Measurements from ENCODE around the gene SPECC1L.
"Not testable (repeated sequence)": the region's sequence is repeated elsewhere in the genome, so short reads cannot be mapped to it uniquely, and the experiment has no call there.

The SPECC1L gene

DNA sequence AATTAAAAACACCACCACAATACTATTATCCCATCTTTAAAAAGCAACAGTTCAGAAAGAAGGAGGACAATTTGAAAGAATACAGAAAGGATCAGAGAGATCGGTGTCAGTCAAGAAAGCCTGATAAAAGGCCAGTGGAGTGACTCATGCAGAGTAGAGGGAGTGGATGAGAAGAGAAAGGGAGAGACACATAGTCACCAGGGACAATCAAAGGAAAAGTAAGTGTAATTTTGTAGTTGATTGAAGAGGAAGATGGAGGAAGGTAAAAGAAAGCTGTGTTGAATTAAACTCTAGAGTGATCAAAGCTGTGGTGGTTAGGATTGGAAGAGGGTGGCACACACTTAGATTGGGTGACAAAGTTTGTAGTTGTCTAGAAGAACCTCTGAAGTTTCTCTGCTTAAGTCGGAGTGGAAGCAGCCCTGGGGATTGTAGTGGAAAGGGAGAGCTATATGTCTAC, 14.1 kb downstream of the SPECC1L start:
- TF ChIP-seq, protein P1, sequence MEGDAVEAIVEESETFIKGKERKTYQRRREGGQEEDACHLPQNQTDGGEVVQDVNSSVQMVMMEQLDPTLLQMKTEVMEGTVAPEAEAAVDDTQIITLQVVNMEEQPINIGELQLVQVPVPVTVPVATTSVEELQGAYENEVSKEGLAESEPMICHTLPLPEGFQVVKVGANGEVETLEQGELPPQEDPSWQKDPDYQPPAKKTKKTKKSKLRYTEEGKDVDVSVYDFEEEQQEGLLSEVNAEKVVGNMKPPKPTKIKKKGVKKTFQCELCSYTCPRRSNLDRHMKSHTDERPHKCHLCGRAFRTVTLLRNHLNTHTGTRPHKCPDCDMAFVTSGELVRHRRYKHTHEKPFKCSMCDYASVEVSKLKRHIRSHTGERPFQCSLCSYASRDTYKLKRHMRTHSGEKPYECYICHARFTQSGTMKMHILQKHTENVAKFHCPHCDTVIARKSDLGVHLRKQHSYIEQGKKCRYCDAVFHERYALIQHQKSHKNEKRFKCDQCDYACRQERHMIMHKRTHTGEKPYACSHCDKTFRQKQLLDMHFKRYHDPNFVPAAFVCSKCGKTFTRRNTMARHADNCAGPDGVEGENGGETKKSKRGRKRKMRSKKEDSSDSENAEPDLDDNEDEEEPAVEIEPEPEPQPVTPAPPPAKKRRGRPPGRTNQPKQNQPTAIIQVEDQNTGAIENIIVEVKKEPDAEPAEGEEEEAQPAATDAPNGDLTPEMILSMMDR (IDR thresholded peaks at IDR 0.05; ENCODE audit: insufficient read depth, low read length, missing control alignments), result no peak
- POLR2A ChIA-PET, result no interaction called here
- CTCF ChIA-PET, result interaction anchor here (1.4 to 1.6 kb wide), 2 partner anchors 11 to 241 kb away, joined by 4 read pairs; no protein-coding TSS in a partner anchor
- H3K4me3 ChIP-seq (ENCODE audit: low read depth, low read length), result peak overlapping the region; percentile 3
- DNase-seq (ENCODE audit: low read depth, low spot score), result no peak

DNA sequence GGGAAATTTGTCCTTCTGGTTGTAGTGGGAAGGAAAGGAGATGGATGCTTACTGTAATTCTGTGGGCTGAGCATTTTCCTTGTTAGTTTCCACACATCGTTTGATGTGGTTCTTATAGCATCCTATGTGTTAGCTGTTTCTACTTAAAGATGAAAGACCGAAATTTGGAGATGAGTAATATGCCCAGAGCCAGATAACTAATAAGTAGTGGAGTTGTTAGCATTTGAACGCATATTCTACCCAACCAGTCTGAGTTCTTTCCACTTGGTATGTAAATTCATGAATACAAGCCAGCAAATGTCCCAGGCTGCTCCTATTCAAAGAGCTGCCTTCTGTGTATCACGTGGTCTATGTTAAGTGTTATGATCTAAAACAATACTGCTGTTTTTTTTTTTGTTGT, 14.6 kb downstream of the SPECC1L start:
- peak overlapping the region; percentile 3 for H3K4me3 ChIP-seq (ENCODE audit: low read depth, low read length)
- ChIA-PET POLR2A (no interaction called here), CTCF (interaction anchor here (1.4 to 1.6 kb wide), 3 partner anchors 12 to 241 kb away, joined by 4 read pairs; partner anchors contain the start of gene SPECC1L)
- no peak for DNase-seq (ENCODE audit: low read depth, low spot score)
- TF ChIP-seq, protein P1 (IDR thresholded peaks at IDR 0.05; ENCODE audit: insufficient read depth, low read length, missing control alignments), result no peak

DNA sequence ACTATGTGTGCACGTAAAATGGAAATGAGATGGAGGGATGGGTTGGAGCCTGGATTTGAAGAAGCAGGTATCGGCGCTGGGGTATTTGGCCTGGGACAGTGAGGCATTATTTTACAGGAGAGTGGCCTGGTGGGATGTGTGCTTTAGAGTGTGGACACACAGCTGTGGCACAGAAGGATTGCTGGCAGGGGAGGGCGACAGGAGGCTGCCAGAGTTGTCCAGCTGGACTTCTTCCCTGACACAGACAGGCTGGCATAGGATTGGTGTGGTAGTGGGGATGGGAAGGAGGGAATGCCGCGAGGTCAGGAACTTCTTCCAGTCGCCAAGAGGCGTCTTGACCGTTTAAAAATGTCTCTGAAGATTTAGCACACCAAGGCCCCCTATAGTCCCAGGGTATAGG, 16.6 kb downstream of the SPECC1L start:
- CTCF ChIA-PET, result interaction anchor here (0.6 kb wide), 1 partner anchor 16 kb away, joined by 3 read pairs; no protein-coding TSS in a partner anchor
- H3K4me3 ChIP-seq (ENCODE audit: low read depth, low read length); DNase-seq (ENCODE audit: low read depth, low spot score); POLR2A ChIA-PET: not testable (repeated sequence)

DNA sequence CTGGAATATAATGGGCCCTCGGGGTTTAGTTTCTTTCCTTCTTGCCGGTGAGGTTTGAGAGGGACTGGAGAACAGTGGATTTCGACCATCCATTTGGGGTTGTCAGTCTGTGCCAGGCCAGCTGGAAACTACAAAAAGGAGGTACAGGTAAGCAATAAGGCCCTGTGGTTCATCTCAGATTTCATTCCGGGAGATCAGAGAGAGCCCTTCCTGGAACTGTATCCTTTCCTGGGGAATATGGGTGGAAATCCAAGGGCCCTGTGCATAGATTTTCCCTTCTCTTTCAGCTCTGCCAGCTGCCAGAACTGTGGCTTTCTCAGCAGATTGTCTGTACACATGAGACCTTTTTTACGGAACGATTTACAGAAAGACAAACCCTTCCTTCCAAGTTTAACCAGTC, 17.2 kb downstream of the SPECC1L start:
- DNase-seq (ENCODE audit: low read depth, low spot score); POLR2A ChIA-PET; H3K4me3 ChIP-seq (ENCODE audit: low read depth, low read length): not testable (repeated sequence)
- CTCF ChIA-PET, result interaction anchor here (0.6 kb wide), 1 partner anchor 16 kb away, joined by 3 read pairs; no protein-coding TSS in a partner anchor

DNA sequence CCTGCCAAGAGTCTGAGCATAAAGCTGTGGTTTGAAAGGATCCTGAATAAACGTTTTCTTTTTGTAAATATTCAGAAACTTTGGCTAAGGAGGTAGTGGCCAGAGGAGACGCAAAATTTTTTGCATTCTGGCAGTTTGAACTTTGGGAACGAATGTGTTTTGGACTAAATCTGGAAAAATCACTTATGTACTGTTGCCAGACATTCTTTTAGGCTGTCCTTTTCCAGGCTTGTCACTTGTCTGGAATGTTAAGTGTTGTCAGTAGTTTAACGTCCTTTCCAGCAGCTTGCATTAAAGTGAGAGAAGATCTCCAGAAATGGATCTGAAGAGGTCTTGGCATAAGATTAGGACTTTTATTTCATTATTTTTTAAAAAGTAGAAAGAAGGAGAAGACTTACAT, 18.5 kb downstream of the SPECC1L start:
- peak; percentile 80 for DNase-seq (ENCODE audit: low read depth, low spot score)
- TF ChIP-seq, protein P1 (IDR thresholded peaks at IDR 0.05; ENCODE audit: insufficient read depth, low read length, missing control alignments), result no peak
- H3K4me3 ChIP-seq (ENCODE audit: low read depth, low read length), result no peak overlapping the region
- POLR2A ChIA-PET, result interaction anchor here (0.7 kb wide), 1 partner anchor 142 kb away, joined by 3 read pairs; no protein-coding TSS in a partner anchor
- CTCF ChIA-PET, result interaction anchor here (1.0 to 1.5 kb wide), 6 partner anchors 13 to 233 kb away, joined by 3 to 6 read pairs (median 4); no protein-coding TSS in a partner anchor

DNA sequence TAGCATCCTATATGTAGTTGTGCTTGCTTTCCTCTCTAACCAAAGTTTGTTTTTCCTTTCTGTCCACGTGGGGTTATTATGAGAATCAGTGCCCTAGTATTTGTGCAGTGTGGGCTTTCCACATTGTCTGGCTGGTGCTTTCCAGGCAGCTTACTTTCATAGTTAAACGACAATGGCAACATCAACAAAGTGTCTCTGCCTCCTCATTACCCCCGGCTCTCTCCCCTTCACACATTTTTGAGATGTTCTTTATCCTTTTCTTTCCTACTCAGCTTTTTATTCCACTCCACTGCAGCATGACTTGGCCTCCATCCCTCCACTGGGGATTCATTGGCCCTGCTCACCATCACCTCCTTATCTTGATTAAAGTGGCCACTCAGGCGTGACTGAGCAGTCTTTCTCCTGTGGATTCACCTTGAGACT, 19.1 kb downstream of the SPECC1L start:
- TF ChIP-seq, protein P1 (IDR thresholded peaks at IDR 0.05; ENCODE audit: insufficient read depth, low read length, missing control alignments), result no peak
- CTCF ChIA-PET, result interaction anchor here (1.0 to 1.5 kb wide), 5 partner anchors 12 to 232 kb away, joined by 3 to 6 read pairs (median 4); no protein-coding TSS in a partner anchor
- POLR2A ChIA-PET, result interaction anchor here (0.7 kb wide), 1 partner anchor 143 kb away, joined by 3 read pairs; no protein-coding TSS in a partner anchor
- H3K4me3 ChIP-seq (ENCODE audit: low read depth, low read length), result peak overlapping the region; percentile 10
- no peak for DNase-seq (ENCODE audit: low read depth, low spot score)

DNA sequence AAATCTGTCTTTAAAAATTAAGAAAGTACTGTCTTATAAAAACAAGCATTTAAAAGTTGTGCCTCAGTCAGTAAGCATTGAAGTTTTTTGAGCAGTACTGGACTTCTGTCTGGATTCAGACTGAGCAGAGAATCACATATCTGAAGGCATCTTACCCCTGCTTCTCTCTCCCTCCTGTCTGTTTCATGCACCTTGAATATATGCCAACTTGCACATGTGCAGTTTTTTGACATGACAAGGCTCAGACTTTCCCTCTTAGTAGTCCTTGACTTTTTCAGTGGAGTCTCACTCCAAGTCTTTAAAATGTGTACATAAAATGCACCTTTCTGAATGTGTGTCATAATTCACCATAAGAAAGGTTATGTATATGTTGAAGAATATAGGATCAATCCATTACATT, 19.8 kb downstream of the SPECC1L start:
- no peak overlapping the region for H3K4me3 ChIP-seq (ENCODE audit: low read depth, low read length)
- TF ChIP-seq, protein P1 (IDR thresholded peaks at IDR 0.05; ENCODE audit: insufficient read depth, low read length, missing control alignments), result no peak
- POLR2A ChIA-PET, result no interaction called here
- CTCF ChIA-PET, result interaction anchor here (1.1 to 1.6 kb wide), 2 partner anchors 19 to 23 kb away, joined by 4 read pairs; no protein-coding TSS in a partner anchor
- no peak for DNase-seq (ENCODE audit: low read depth, low spot score)
